Kasumi-1 (cell line): ENCODE measurements around the gene S100A5.

Source experiments
- DNase-seq, 2 experiments: peaks; one replicate each; lab custom pipeline; 2025; lab: John Stamatoyannopoulos, UW

Gene S100A5

DNA sequence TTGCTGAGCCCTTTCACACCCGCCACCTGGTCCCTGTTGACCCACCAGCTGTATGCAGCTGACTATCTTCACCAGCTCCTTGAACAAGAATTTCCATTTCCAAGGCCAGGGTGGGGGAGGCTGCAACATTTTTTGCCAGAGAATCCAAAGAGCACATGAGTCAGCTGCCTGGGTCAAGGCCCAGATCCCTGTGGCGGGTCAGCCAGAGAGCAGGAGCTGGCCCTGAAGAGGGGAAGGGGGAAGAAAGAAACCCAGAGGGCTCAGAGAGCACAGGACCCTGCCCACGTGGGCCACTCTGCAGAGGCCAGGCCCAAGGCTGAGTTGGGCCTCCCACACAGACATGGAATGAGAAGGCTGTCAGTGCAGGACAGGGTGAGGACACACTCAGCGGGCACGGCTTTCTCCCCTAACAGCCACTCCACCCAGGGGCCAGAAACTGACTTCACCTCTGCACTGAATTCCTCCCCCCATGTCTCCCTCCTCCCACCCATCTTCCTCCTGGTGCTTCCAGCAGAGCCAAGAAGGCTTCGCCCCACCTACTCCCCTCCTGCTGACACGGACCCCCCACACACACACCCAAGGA is 33.8 kb downstream of the S100A5 start:
- DNase-seq = no peak

DNA sequence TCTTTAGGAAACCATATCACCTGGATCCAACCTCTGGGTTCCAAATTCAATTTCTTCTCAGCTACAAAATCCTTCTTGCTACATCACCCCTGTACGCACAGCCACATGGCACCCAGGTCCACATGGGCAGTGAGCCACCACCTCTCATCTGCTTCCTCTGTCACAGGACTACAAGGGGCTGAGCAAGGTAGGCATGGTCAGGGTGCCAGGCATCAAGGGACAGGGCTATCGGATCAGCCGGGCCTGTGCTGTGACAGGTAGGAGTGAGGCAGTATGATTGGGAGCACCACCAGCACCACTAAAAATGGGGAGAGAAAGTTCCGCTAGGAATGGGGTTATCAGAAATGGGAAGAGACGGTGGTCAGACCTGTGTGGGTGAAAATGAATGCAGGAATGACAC is 34.3 kb downstream of the S100A5 start:
- no peak for DNase-seq

DNA sequence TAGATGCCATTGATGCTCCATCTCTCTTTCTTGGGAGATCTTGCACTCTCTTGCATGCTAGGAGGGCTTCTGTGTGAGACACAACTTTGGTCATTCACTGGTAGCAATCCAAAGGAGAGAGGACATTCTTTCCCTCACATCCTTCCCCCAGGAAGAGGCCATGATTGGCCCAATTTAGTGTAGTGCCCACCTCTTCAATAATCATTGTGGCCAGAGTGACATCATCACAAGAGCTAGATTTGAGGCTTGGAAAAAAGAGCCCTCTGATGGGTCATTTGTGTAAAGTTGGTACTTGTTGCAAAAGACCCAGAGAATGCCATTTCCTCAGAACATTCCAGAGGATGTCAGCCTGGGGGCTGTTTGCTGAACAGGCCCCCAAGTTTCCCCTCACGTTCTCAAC is 35.2 kb downstream of the S100A5 start:
- DNase-seq = no peak

DNA sequence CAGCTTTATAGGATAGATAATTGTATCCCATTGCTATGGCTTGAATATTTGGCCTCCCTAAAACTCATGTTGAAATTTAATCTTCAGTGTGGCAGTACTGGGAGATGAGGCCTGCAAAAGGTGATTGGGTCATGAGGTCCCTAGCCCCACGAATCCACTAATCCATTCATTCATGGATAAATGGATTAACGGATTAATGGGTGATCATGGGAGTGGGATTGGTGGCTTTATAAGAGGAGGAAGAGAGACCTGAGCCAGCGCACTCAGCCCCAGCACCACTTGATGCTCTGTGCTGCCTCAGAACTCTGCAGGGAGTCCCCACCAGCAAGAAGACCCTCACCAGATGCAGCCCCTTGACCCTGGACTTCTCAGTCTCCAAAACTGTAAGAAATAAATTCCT is 37.0 kb downstream of the S100A5 start:
- no peak for DNase-seq

GRCh38 chr1:153498746-153499145 is 42.0 kb downstream of the S100A5 start:
- DNase-seq = no peak

GRCh38 chr1:153495536-153495935 is 45.2 kb downstream of the S100A5 start:
- DNase-seq = no peak

- DNase-seq = peak; percentile 58 to 81
Measured at GRCh38 chr1:153494976-153495535, 45.7 kb downstream of the S100A5 start.

- DNase-seq = no peak
Measured at GRCh38 chr1:153493343-153493960, 47.3 kb downstream of the S100A5 start.

DNA sequence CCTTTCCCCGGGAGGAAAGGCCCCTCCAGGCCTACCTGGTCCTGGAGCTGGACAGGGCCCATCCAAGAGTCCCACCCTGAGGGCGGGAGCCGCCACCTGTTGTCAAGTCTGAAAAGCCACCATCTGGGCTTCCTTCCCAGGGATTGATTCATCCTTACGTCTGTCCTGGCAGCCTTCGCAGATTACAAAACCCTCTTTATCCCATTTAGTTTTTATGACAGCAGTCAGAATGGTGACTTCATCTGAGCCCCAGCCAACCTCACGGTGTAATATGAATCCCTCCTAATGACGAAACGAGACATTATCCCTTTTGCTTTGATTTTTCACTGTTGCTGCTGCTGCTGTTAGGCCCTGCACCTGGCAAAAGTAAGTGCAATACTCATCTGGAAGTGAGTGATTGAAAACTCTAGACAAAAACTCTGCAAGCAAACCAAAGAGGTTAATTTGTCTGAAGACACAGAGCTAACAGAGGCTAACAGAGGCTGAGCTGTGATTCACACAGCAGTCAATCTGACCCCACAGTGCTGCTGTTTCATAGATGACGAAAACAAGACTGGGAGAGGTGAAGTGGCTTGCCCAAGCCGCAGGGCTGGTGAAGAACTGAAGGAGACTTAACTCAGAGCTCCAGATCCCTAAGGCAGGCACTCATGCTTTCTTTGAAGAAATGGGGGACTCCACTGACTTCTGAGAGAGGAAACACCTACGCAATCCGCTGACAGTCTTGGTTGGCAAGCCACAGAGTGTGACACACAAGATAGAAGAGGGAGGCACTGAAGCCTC is 50.3 kb downstream of the S100A5 start:
- peak; percentile 80 to 83 for DNase-seq

DNA sequence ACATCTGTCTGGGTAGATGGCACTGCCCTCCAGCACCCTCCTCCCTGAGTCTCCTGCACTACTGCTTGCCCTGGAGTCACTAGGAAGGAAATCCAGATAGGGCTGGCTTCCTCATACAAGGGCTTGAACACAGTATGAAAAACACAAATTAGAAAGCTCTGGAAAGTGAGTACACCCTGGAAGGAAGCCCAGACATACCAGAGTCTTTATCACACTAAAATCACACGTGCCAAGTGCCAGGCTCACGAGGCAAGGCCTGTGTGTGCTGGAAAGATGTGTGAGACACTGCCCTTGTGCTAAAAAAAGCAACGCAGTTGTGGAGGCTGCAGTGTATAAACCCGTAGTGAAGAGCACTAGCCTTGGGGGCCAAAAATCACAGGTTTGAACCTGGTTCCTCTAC is 52.0 kb downstream of the S100A5 start:
- DNase-seq = no peak

DNA sequence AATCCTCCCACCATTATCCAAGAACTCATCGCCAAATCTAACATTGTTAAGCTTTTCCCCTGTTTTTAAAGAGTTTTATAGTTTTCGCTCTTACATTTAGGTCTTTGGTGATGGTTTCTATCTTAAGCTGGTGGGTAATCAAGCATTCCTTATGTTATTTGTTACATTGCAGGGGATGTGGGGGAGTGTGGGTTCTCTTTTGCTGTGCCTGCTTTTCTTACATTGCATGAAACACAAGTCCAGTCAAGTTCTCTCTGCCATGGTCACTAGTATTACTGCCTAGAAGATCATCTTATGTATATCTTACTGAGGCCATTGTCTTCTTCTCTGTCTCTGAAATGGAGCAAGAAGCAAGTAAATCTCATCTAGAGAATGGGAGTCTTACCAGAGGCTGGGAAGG is 53.0 kb downstream of the S100A5 start:
- no peak for DNase-seq
